GM12878 (cell line): ENCODE measurements around the gene GNB2. TPM values are rescaled to one million over a fixed set of nuclear protein-coding genes. Genes with fewer than 3 reads are reported as not detected.

ENCODE experiments used
- ASH2L ChIP-seq: fragments of 300-600, 200-600 bp; sonication (generic); IDR thresholded peaks from 2 replicates; pipeline ENCODE4 v1.6.1; 2017; ENCODE audit warnings: low read depth, mild to moderate bottlenecking, borderline replicate concordance
- E2F4 ChIP-seq: IDR thresholded peaks from 2 replicates; pipeline ENCODE4 v1.6.1; 2012; ENCODE audit warnings: low read depth, low read length, improper control_type of control experiment
- EED ChIP-seq: sonication (generic); IDR thresholded peaks from 2 replicates; pipeline ENCODE4 v1.6.1; 2016; ENCODE audit warnings: antibody characterized with exemption, low read depth
- EZH2 ChIP-seq: IDR thresholded peaks from 2 replicates; pipeline ENCODE4 v1.6.1; 2012; ENCODE audit warnings: low read depth, mild to moderate bottlenecking, control low read depth, inconsistent platforms, low read length, borderline replicate concordance; ENCODE audit not compliant: control insufficient read depth
- JUND ChIP-seq: IDR thresholded peaks from 2 replicates; pipeline ENCODE4 v1.6.1; 2012; ENCODE audit warnings: low read depth, mild to moderate bottlenecking, low read length, improper control_type of control experiment, moderate library complexity
- SMAD1 ChIP-seq: fragments of 450-650 bp; IDR thresholded peaks from 2 replicates; pipeline ENCODE4 v1.6.1; 2018; ENCODE audit warnings: mild to moderate bottlenecking, low read depth; ENCODE audit not compliant: partially characterized antibody
- SP1 ChIP-seq: IDR thresholded peaks from one replicate; pipeline ENCODE4 v1.6.1; 2011; ENCODE audit warnings: low read depth, low read length
- SREBF2 ChIP-seq: IDR thresholded peaks from 2 replicates; pipeline ENCODE4 v1.6.1; 2012; ENCODE audit warnings: mild to moderate bottlenecking, low read length
- TCF3 ChIP-seq: IDR thresholded peaks from 2 replicates; pipeline ENCODE4 v1.6.1; 2012; ENCODE audit warnings: low read depth, mild to moderate bottlenecking, low read length, borderline replicate concordance; ENCODE audit not compliant: insufficient read depth
- YBX1 ChIP-seq: fragments of 450-650 bp; IDR thresholded peaks from 2 replicates; pipeline ENCODE4 v1.6.1; 2016; ENCODE audit warnings: antibody characterized with exemption
- ZBTB11 ChIP-seq: fragments of 450-650 bp; formaldehyde crosslinking; IDR thresholded peaks from 2 replicates; pipeline ENCODE4 v1.5.0; 2022; ENCODE audit warnings: mild to moderate bottlenecking, missing genetic modification characterization
- ZBTB33 ChIP-seq: fragments of 450-650 bp; IDR thresholded peaks from 2 replicates; pipeline ENCODE4 v1.6.1; 2017; ENCODE audit warnings: mild to moderate bottlenecking
- ZBTB4 ChIP-seq: fragments of 450-650 bp; formaldehyde crosslinking; IDR thresholded peaks from 2 replicates; pipeline ENCODE4 v1.4.0; 2022; ENCODE audit warnings: mild to moderate bottlenecking, moderate library complexity
- ZNF24 ChIP-seq: fragments of 450-650 bp; IDR thresholded peaks from 2 replicates; pipeline ENCODE4 v1.6.1; 2017; ENCODE audit warnings: antibody characterized with exemption, mild to moderate bottlenecking
- ZNF687 ChIP-seq: fragments of 450-650 bp; IDR thresholded peaks from 2 replicates; pipeline ENCODE4 v1.6.1; 2017; ENCODE audit warnings: mild to moderate bottlenecking, moderate library complexity
- polyA plus RNA-seq, 11 experiments: library from polyadenylated mRNA; depleted of rRNA in 4 of 11; unstranded in 6 of 11; stranded (reverse) in 5 of 11; fragments of >200 nt; fragmentation: Nextera tagmentation in 4 of 11; fragmentation: Illumina TruSeq in 1 of 11; extraction: Ambion mirVana in 4 of 11; extraction: Trizol in 1 of 11; gene quantifications; 1 replicate in 1 of 11; 2 replicates in 10 of 11; pipeline versions ENCODE4 v1.2.1 to v1.2.3, GENCODE V29; 2011 to 2016; ENCODE audit warnings: inconsistent platforms in 2 of 11, missing spikeins in 2 of 11, low read depth in 1 of 11
- total RNA-seq, 4 experiments: library from RNA; depleted of rRNA in 3 of 4; stranded (reverse); fragments of >200 nt in 3 of 4; fragmentation: Illumina TruSeq in 1 of 4; extraction: Trizol in 1 of 4; gene quantifications; 2 replicates each; pipeline versions ENCODE4 v1.2.1 to v1.2.3, GENCODE V29; 2013 to 2021

GNB2 gene
- total and polyA plus RNA-seq, 10 of the 15 experiments (the other 5 are each of a cell fraction or from before 2014, with no cell fraction given): 0.35 to 175 (median 59.7) TPM

GRCh38 chr7:100675581-100676350 is 2.2 kb downstream of the GNB2 start (continued):
- TF ChIP-seq ZBTB11: no peak
- TF ChIP-seq YBX1: no peak
- TF ChIP-seq EED: no peak
- TF ChIP-seq SP1: no peak
- TF ChIP-seq SREBF2: no peak
- no peak for TF ChIP-seq ZBTB33
- no peak for TF ChIP-seq ZNF24
- TF ChIP-seq JUND: no peak
- no peak for TF ChIP-seq TCF3
- no peak for TF ChIP-seq ASH2L
- no peak for TF ChIP-seq ZNF687
- no peak for TF ChIP-seq SMAD1
- TF ChIP-seq ZBTB4: no peak
- no peak for TF ChIP-seq E2F4
- TF ChIP-seq EZH2: no peak
